ENCODE measurements around the gene DGKA.
"Not testable (repeated sequence)": the region's sequence is repeated elsewhere in the genome, so short reads cannot be mapped to it uniquely, and the experiment has no call there.

Gene DGKA

GRCh38 chr12:55969356-55969755, 38.4 kb downstream of the DGKA start:
- no peak for DNase-seq

- DNase-seq: no peak
Measured at GRCh38 chr12:55970775-55971174, 39.8 kb downstream of the DGKA start.

- DNase-seq: no peak
Measured at GRCh38 chr12:55972042-55972441, 41.1 kb downstream of the DGKA start.

GRCh38 chr12:55972456-55972855, 41.5 kb downstream of the DGKA start:
- DNase-seq: no peak

GRCh38 chr12:55972911-55973598, 42.1 kb downstream of the DGKA start:
- DNase-seq: no peak

GRCh38 chr12:55973599-55974307, 42.8 kb downstream of the DGKA start, which contains the start of gene RAB5B:
RAB5B (plus strand) TSS chr12:55974078; CDS start chr12:55986961, 12,883 bp downstream.
- peak; percentile 100 for DNase-seq

GRCh38 chr12:55974308-55974730, 43.4 kb downstream of the DGKA start:
- no peak for DNase-seq

- DNase-seq: no peak
Measured at GRCh38 chr12:55978393-55978792, 47.4 kb downstream of the DGKA start.

- DNase-seq: no peak
Measured at GRCh38 chr12:55979069-55979468, 48.1 kb downstream of the DGKA start.

- not testable (repeated sequence) for DNase-seq
Measured at GRCh38 chr12:55981882-55982281, 50.9 kb downstream of the DGKA start.

GRCh38 chr12:55982319-55982936, 51.5 kb downstream of the DGKA start:
- no peak for DNase-seq

GRCh38 chr12:55983232-55983842, 52.4 kb downstream of the DGKA start:
- no peak for DNase-seq

- no peak for DNase-seq
Measured at GRCh38 chr12:55984861-55985260, 53.9 kb downstream of the DGKA start.

GRCh38 chr12:55985341-55985740, 54.4 kb downstream of the DGKA start:
- DNase-seq: no peak

GRCh38 chr12:55985976-55986375, 55.0 kb downstream of the DGKA start:
- not testable (repeated sequence) for DNase-seq

GRCh38 chr12:55991110-55991509, 60.1 kb downstream of the DGKA start:
- no peak for DNase-seq

- no peak for DNase-seq
Measured at GRCh38 chr12:55993230-55993853, 62.4 kb downstream of the DGKA start.

GRCh38 chr12:55995366-55995765, 64.4 kb downstream of the DGKA start:
- no peak for DNase-seq

- peak; percentile 16 for DNase-seq
Measured at GRCh38 chr12:55996201-55996714, 65.3 kb downstream of the DGKA start.

GRCh38 chr12:55996715-55997534, 66.0 kb downstream of the DGKA start, which contains the start of gene SUOX:
SUOX (plus strand) TSS chr12:55997276; CDS start chr12:56002222, 4,946 bp downstream.
- peak; percentile 71 for DNase-seq

- DNase-seq: no peak
Measured at GRCh38 chr12:55997535-55997859, 66.5 kb downstream of the DGKA start.

GRCh38 chr12:55999522-55999921, 68.6 kb downstream of the DGKA start:
- not testable (repeated sequence) for DNase-seq

Data from NCI-H1417 treated with DMSO at 0.1 percent for 48 hours (cell line).